ENCODE results near the gene TMEM91. TPM values are rescaled to one million over a fixed set of nuclear protein-coding genes. Genes with fewer than 3 reads are reported as not detected.

Gene TMEM91
- total and polyA plus RNA-seq, 2 of the 13 experiments (the other 11 are each of a cell fraction or from before 2014, with no cell fraction given), result 6.3 to 10.3 TPM

DNA sequence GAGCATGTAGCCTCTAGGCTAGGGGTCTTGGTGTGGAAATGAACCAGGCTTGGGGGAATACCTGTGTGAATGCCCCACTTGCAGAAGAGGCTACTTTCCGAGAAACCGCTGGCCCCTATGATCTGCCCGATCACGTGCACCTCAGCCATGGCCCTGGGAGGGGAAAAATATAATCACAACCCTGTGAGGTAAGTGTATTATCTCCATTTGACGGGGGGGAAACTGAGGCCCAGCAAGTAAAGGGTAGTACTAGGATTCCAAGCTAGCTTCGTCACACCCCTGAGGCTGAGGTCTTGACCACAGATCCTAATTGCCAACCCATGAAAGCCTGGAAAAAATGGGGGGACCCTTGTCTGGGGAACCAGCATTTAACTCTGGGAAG is 13.0 kb upstream of the TMEM91 start (continued):
- no peak for TF ChIP-seq THAP9 (CRISPR knock-in tag; IDR thresholded peaks at IDR 0.05; ENCODE audit: borderline replicate concordance)
- TF ChIP-seq, protein P1, sequence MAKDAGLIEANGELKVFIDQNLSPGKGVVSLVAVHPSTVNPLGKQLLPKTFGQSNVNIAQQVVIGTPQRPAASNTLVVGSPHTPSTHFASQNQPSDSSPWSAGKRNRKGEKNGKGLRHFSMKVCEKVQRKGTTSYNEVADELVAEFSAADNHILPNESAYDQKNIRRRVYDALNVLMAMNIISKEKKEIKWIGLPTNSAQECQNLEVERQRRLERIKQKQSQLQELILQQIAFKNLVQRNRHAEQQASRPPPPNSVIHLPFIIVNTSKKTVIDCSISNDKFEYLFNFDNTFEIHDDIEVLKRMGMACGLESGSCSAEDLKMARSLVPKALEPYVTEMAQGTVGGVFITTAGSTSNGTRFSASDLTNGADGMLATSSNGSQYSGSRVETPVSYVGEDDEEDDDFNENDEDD (CRISPR knock-in tag; IDR thresholded peaks at IDR 0.05; ENCODE audit: borderline replicate concordance), result 0 out of 2 replicates have a peak, but pooled peaks have one; percentile 7
- peak; percentile 38; the same call in 1 of the 2 replicates for TF ChIP-seq ZBTB38 (CRISPR knock-in tag; IDR thresholded peaks at IDR 0.05)
- no peak for TF ChIP-seq ZBTB40 (IDR thresholded peaks at IDR 0.05)
- TF ChIP-seq ZBTB40 (CRISPR knock-in tag; IDR thresholded peaks at IDR 0.05), result 0 out of 2 replicates have a peak, but pooled peaks have one; percentile 6
- TF ChIP-seq ZNF678 (CRISPR knock-in tag; IDR thresholded peaks at IDR 0.05), result no peak
- TF ChIP-seq, protein P2, sequence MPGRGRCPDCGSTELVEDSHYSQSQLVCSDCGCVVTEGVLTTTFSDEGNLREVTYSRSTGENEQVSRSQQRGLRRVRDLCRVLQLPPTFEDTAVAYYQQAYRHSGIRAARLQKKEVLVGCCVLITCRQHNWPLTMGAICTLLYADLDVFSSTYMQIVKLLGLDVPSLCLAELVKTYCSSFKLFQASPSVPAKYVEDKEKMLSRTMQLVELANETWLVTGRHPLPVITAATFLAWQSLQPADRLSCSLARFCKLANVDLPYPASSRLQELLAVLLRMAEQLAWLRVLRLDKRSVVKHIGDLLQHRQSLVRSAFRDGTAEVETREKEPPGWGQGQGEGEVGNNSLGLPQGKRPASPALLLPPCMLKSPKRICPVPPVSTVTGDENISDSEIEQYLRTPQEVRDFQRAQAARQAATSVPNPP (CRISPR knock-in tag; IDR thresholded peaks at IDR 0.05), result no peak
- TF ChIP-seq, protein P3, sequence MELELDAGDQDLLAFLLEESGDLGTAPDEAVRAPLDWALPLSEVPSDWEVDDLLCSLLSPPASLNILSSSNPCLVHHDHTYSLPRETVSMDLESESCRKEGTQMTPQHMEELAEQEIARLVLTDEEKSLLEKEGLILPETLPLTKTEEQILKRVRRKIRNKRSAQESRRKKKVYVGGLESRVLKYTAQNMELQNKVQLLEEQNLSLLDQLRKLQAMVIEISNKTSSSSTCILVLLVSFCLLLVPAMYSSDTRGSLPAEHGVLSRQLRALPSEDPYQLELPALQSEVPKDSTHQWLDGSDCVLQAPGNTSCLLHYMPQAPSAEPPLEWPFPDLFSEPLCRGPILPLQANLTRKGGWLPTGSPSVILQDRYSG (CRISPR knock-in tag; IDR thresholded peaks at IDR 0.05), result 0 out of 2 replicates have a peak, but pooled peaks have one; percentile 3
- TF ChIP-seq KLF16 (CRISPR knock-in tag; IDR thresholded peaks at IDR 0.05), result peak in 1 of 2 experiments; percentile 13; a peak in 2 of 4 replicates
- 0 out of 2 replicates have a peak, but pooled peaks have one; percentile 42 for TF ChIP-seq MEF2D (CRISPR knock-in tag; IDR thresholded peaks at IDR 0.05)
- TF ChIP-seq ZNF580 (CRISPR knock-in tag; IDR thresholded peaks at IDR 0.05; ENCODE audit: borderline replicate concordance, low read depth), result no peak
- TF ChIP-seq FOXO1 (CRISPR knock-in tag; IDR thresholded peaks at IDR 0.05), result no peak
- TF ChIP-seq KDM4B (CRISPR knock-in tag; IDR thresholded peaks at IDR 0.05), result no peak
- peak; percentile 2 for TF ChIP-seq XRCC5 (optimal IDR thresholded peaks at IDR 0.05; ENCODE audit: low read length)

All from HepG2 (cell line).